Duodenal mucosa (tissue), 2 donors: ENCODE measurements around the gene PRIM2.
"Not testable (repeated sequence)": the region's sequence is repeated elsewhere in the genome, so short reads cannot be mapped to it uniquely, and the experiment has no call there.

ENCODE experiments used
- H3K27ac ChIP-seq: one replicate; pipeline ENCODE4 v1.7.0; 2013; ENCODE audit warnings: low read depth, low read length
- H3K27me3 ChIP-seq, 2 donors: one replicate each; pipeline ENCODE4 v1.7.0; 2013; ENCODE audit warnings: low read length in 2 of 2, control low read depth in 1 of 2; ENCODE audit not compliant: insufficient read depth in 2 of 2, control insufficient read depth in 1 of 2
- H3K36me3 ChIP-seq, 2 donors: one replicate each; pipeline ENCODE4 v1.7.0; 2013; ENCODE audit warnings: low read length in 2 of 2, control low read depth in 1 of 2; ENCODE audit not compliant: insufficient read depth in 2 of 2, control insufficient read depth in 1 of 2
- H3K4me1 ChIP-seq, 2 donors: one replicate each; pipeline ENCODE4 v1.7.0; 2013; ENCODE audit warnings: low read length in 2 of 2, control low read depth in 1 of 2; ENCODE audit not compliant: insufficient read depth in 2 of 2, control insufficient read depth in 1 of 2
- H3K4me3 ChIP-seq, 2 donors: one replicate each; pipeline ENCODE4 v1.7.0; 2013; ENCODE audit warnings: low read length in 2 of 2, low read depth in 1 of 2
- H3K9ac ChIP-seq, 2 donors: one replicate each; pipeline ENCODE4 v1.7.0; 2013; ENCODE audit warnings: low read length in 2 of 2, low read depth in 1 of 2
- H3K9me3 ChIP-seq, 2 donors: one replicate each; pipeline ENCODE4 v1.7.0; 2013; ENCODE audit warnings: low read length in 2 of 2, control low read depth in 1 of 2; ENCODE audit not compliant: control insufficient read depth in 1 of 2

PRIM2 gene

DNA sequence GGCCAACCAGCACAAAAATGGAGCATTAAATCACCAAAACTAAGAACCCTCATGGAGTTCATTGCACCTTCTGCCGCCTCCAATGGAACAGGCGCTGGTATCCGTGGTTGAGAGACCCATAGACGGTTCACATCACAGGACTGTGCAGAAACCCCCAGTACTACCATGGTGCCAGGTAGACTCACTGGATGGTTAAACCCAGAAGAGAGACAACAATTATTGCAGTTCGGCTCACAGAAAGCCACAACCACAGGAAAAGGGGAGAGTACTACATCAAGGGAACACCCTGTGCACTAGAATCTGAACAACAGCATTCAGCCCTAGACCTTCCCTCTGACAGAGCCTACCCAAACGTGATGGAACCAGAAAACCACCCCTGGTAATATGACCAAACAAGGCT is 301.5 kb downstream of the PRIM2 start:
- not testable (repeated sequence) for H3K9me3 ChIP-seq, H3K27me3 ChIP-seq, H3K4me3 ChIP-seq, H3K27ac ChIP-seq, H3K36me3 ChIP-seq, H3K4me1 ChIP-seq, H3K9ac ChIP-seq

DNA sequence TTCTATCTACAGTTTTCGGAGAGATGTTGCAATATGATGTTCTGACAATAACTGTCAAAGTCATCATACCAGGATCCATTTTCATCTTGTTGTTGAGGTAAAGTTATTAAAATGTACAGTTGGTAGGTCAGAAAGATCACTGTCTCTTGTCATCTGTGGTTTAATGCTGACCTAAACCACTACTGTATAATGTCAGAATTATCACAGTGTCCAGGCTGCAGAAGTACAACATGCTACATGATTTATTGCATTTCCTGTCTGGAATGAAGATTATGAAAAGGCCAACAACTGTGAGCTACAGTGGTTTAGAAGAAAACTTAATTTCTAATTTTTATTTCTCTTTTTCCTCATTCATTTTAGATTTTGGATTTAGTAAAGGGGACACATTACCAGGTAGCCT is 314.3 kb downstream of the PRIM2 start:
- not testable (repeated sequence) for H3K9me3 ChIP-seq, H3K4me1 ChIP-seq, H3K4me3 ChIP-seq, H3K27ac ChIP-seq, H3K27me3 ChIP-seq, H3K9ac ChIP-seq, H3K36me3 ChIP-seq

DNA sequence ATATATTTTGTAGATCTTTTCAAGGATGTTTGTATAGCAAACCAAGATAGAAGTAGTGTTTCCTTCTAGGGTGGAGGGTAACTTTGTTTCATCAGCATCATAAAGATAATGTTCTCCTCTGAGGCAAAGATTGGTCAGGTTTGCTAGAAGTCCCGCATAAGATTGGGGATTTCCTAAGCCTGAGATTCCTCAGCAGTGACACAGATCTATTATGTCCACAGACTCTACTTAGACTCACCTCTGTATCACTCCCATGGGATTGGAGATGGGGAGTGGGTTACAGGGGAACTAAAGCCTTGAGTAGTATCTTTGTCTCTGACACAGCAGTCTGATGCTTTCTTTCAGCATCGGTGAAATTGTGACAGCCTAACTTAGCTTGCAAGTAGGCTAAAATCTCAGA is 341.1 kb downstream of the PRIM2 start:
- not testable (repeated sequence) for H3K9ac ChIP-seq, H3K4me1 ChIP-seq, H3K27me3 ChIP-seq, H3K4me3 ChIP-seq, H3K9me3 ChIP-seq, H3K36me3 ChIP-seq, H3K27ac ChIP-seq

DNA sequence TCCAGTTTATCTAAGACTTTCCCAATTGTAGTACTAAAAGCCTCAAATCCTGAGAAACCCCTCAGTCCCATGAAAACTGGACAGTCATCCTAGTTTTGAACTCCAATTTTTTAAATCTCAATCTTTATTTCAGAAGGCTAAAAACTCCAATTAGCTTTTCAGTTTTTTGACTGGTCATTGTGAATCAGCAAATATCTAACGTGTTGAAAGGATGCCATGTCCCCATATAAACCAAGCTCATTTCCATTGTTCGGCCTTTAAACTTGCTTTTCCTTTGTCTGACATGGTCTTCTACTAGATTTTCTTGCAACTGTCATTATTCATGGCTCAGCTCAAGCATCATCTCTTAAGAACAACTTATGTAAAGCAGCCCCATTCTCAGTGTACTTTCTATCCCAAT is 342.4 kb downstream of the PRIM2 start:
- H3K27me3 ChIP-seq, H3K36me3 ChIP-seq, H3K4me3 ChIP-seq, H3K4me1 ChIP-seq, H3K27ac ChIP-seq, H3K9me3 ChIP-seq, H3K9ac ChIP-seq: not testable (repeated sequence)

GRCh38 chr6:57660940-57661339 is 343.5 kb downstream of the PRIM2 start:
- H3K4me1 ChIP-seq, H3K27ac ChIP-seq, H3K9me3 ChIP-seq, H3K4me3 ChIP-seq, H3K36me3 ChIP-seq, H3K9ac ChIP-seq, H3K27me3 ChIP-seq: not testable (repeated sequence)

GRCh38 chr6:57668108-57668507 is 350.7 kb downstream of the PRIM2 start:
- not testable (repeated sequence) for H3K27ac ChIP-seq, H3K4me1 ChIP-seq, H3K4me3 ChIP-seq, H3K9me3 ChIP-seq, H3K36me3 ChIP-seq, H3K27me3 ChIP-seq, H3K9ac ChIP-seq

DNA sequence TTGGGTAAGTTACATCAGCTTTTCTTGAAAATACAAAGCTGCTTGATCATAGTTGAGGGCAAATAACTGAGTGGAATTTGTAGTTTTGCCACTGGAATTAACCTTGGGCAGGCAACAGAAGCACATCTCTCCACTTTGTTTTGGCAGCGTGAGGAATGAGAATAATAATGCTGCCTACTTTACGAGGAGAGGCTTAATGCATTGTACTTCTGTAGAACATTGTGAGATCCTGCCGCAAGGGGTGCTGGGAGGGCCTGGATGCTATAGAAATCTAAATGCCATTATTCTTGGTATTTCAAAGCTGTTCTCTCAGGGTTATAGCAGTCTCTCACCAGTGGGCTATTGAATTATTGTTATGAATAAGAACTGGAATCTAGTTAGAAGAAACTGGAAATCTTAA is 353.8 kb downstream of the PRIM2 start:
- not testable (repeated sequence) for H3K27me3 ChIP-seq, H3K9me3 ChIP-seq, H3K9ac ChIP-seq, H3K4me1 ChIP-seq, H3K27ac ChIP-seq, H3K36me3 ChIP-seq, H3K4me3 ChIP-seq

DNA sequence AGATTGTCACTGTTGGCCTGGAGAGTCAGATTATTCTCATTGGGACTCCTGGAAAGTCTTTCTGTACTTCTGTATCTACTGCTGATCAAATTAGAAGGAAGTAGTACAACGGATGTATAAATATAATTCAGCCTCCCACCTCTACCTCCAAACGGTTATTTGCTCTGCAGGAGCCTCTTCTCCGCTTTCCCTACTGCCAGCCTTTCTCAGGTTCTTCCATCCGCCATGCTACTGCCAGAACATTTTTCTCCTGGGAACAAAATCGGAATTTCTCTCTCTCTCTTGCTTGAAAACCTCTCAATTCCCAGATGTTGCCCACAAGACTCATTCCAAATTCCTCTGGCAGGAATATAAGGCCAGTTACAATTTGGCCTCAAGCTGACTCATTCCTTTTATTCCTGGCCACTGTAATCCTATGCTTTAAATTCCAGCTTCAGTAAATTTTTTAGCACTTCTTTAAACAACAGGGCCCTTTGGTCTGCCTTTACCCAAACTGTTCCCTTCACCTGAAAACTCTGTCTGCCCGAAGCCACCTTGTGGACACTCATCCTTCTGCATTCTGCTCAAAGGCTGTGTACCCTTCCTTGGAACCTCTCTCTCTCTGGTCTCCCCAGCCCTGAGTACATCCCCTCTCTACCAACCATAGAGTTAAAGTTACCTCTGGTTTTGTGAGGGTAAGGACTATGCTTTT is 354.7 kb downstream of the PRIM2 start:
- H3K27ac ChIP-seq, H3K36me3 ChIP-seq, H3K4me3 ChIP-seq, H3K9me3 ChIP-seq, H3K9ac ChIP-seq, H3K27me3 ChIP-seq, H3K4me1 ChIP-seq: not testable (repeated sequence)

DNA sequence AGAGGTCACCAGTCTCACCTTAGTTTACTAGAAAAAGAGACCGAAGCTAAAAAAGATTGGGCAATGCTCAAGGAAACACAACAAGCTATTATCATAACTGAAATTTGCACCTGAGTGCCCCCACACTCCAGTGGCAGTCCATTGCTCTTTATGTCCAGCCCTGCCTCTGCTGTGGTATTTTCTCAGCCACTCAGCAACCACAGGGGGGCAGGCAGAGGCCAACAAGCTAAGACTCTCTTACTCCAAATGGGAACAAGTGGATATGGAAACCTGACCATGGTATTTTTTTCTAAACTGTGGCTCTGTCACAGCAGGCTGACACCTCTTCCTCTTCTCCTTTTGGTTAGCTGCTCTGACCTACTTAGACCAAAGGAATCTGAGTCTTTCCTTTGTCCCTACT is 355.9 kb downstream of the PRIM2 start:
- H3K27ac ChIP-seq, H3K4me3 ChIP-seq, H3K4me1 ChIP-seq, H3K27me3 ChIP-seq, H3K9ac ChIP-seq, H3K36me3 ChIP-seq, H3K9me3 ChIP-seq: not testable (repeated sequence)

GRCh38 chr6:57675386-57675785 is 358.0 kb downstream of the PRIM2 start:
- H3K9ac ChIP-seq, H3K27me3 ChIP-seq, H3K4me1 ChIP-seq, H3K27ac ChIP-seq, H3K36me3 ChIP-seq, H3K4me3 ChIP-seq, H3K9me3 ChIP-seq: not testable (repeated sequence)

GRCh38 chr6:57696382-57696781 is 379.0 kb downstream of the PRIM2 start:
- H3K27me3 ChIP-seq, H3K9ac ChIP-seq, H3K4me3 ChIP-seq, H3K27ac ChIP-seq, H3K9me3 ChIP-seq, H3K36me3 ChIP-seq, H3K4me1 ChIP-seq: not testable (repeated sequence)
